Neural cell (in vitro differentiated cells): ENCODE results near the gene STUM. TPM values are rescaled to one million over a fixed set of nuclear protein-coding genes. Genes with fewer than 3 reads are reported as not detected.

Source experiments
- H2AFZ ChIP-seq: fragments of 200-600, 300-800 bp; sonication (generic), shearing (Covaris generic); 2 replicates; pipeline ENCODE4 v1.6.0; 2014; ENCODE audit warnings: low read depth, mild to moderate bottlenecking, antibody characterized with exemption, low read length, moderate library complexity
- H3F3A ChIP-seq: fragments of 200-600 bp; shearing (Covaris generic); 2 replicates; pipeline ENCODE4 v1.6.1; 2016; ENCODE audit warnings: mild to moderate bottlenecking, moderate library complexity, mixed read lengths, antibody characterized with exemption, low read length; ENCODE audit not compliant: insufficient read depth, poor library complexity, severe bottlenecking
- H3K27ac ChIP-seq: fragments of 200-600, 300-800 bp; sonication (generic), shearing (Covaris generic); 2 replicates; pipeline ENCODE4 v1.5.1; 2014; ENCODE audit warnings: mild to moderate bottlenecking, low read length, moderate library complexity
- H3K27me3 ChIP-seq: fragments of 300-800, 200-600 bp; sonication (generic), shearing (Covaris generic); 2 replicates; pipeline ENCODE4 v1.6.0; 2014; ENCODE audit warnings: mild to moderate bottlenecking, low read depth, low read length, moderate library complexity; ENCODE audit not compliant: insufficient read depth
- H3K36me3 ChIP-seq: fragments of 300-800, 200-600 bp; sonication (generic), shearing (Covaris generic); 2 replicates; pipeline ENCODE4 v1.5.1; 2014; ENCODE audit warnings: mild to moderate bottlenecking, antibody characterized with exemption, low read length, moderate library complexity; ENCODE audit not compliant: insufficient read depth
- H3K4me2 ChIP-seq: fragments of 300-800, 200-600 bp; sonication (generic), shearing (Covaris generic); 2 replicates; pipeline ENCODE4 v1.6.0; 2014; ENCODE audit warnings: mild to moderate bottlenecking, low read length
- H3K4me3 ChIP-seq: fragments of 300-800, 200-600 bp; sonication (generic), shearing (Covaris generic); 2 replicates; pipeline ENCODE4 v1.5.1; 2014; ENCODE audit warnings: mild to moderate bottlenecking, low read length, moderate library complexity
- H3K79me2 ChIP-seq: fragments of 200-600 bp; shearing (Covaris generic); replicated peaks from 2 replicates; pipeline ENCODE4 v1.6.0; 2014; ENCODE audit warnings: mild to moderate bottlenecking, low read length, moderate library complexity; ENCODE audit not compliant: insufficient read depth
- H3K9ac ChIP-seq: fragments of 300-800, 200-600 bp; sonication (generic), shearing (Covaris generic); 2 replicates; pipeline ENCODE4 v1.6.1; 2016; ENCODE audit warnings: mild to moderate bottlenecking, low read length, mixed read lengths
- H3K9me2 ChIP-seq: fragments of 200-600 bp; shearing (Covaris generic); 2 replicates; pipeline ENCODE4 v1.6.1; 2016; ENCODE audit warnings: mild to moderate bottlenecking, low read length, mixed read lengths; ENCODE audit not compliant: insufficient read depth
- H3K9me3 ChIP-seq: fragments of 200-600, 300-800 bp; sonication (generic), shearing (Covaris generic); 2 replicates; pipeline ENCODE4 v1.6.1; 2016; ENCODE audit warnings: mild to moderate bottlenecking, mixed run types, low read length, moderate library complexity, mixed read lengths
- H4K20me1 ChIP-seq: fragments of 200-600 bp; shearing (Covaris generic); 2 replicates; pipeline ENCODE4 v1.6.1; 2016; ENCODE audit warnings: mild to moderate bottlenecking, mixed run types; ENCODE audit not compliant: insufficient read depth
- CTCF ChIP-seq: fragments of 450-650 bp; IDR thresholded peaks from 2 replicates; pipeline ENCODE4 v1.5.1; 2014; ENCODE audit warnings: antibody characterized with exemption, mild to moderate bottlenecking, moderate library complexity; ENCODE audit not compliant: poor library complexity, severe bottlenecking
- EP300 ChIP-seq: fragments of 450-650 bp; conservative IDR thresholded peaks from 2 replicates; pipeline ENCODE4 v1.6.1; 2014; ENCODE audit warnings: antibody characterized with exemption, mild to moderate bottlenecking, moderate library complexity; ENCODE audit not compliant: poor library complexity, severe bottlenecking
- EZH2 ChIP-seq: fragments of 200-600, 300-800 bp; shearing (Covaris generic), sonication (generic); IDR thresholded peaks from 2 replicates; pipeline ENCODE4 v1.6.1; 2014; ENCODE audit warnings: antibody characterized with exemption, low read length, borderline replicate concordance, mild to moderate bottlenecking; ENCODE audit not compliant: insufficient read depth, poor library complexity, severe bottlenecking
- MXI1 ChIP-seq: fragments of 450-650 bp; conservative IDR thresholded peaks from 2 replicates; pipeline ENCODE4 v1.6.1; 2014; ENCODE audit warnings: antibody characterized with exemption, mild to moderate bottlenecking; ENCODE audit not compliant: poor library complexity, severe bottlenecking
- POLR2AphosphoS5 ChIP-seq: IDR thresholded peaks from 2 replicates; pipeline ENCODE4 v1.6.1; 2012
- RAD21 ChIP-seq: fragments of 450-650 bp; conservative IDR thresholded peaks from 2 replicates; pipeline ENCODE4 v1.6.1; 2014; ENCODE audit warnings: antibody characterized with exemption, mild to moderate bottlenecking, moderate library complexity
- REST ChIP-seq: IDR thresholded peaks from 2 replicates; pipeline ENCODE4 v1.6.1; 2012; ENCODE audit warnings: borderline replicate concordance
- SMC3 ChIP-seq: fragments of 450-650 bp; conservative IDR thresholded peaks from 2 replicates; pipeline ENCODE4 v1.6.1; 2014; ENCODE audit warnings: antibody characterized with exemption, mild to moderate bottlenecking, moderate library complexity; ENCODE audit not compliant: poor library complexity
- TAF1 ChIP-seq: IDR thresholded peaks from 2 replicates; pipeline ENCODE4 v1.6.1; 2012; ENCODE audit warnings: low read depth
- polyA plus RNA-seq: library from polyadenylated mRNA; depleted of rRNA; stranded (reverse); fragments of >200 nt; gene quantifications from 2 replicates; pipeline ENCODE4 v1.2.3, GENCODE V29; 2014

Gene STUM
- polyA plus RNA-seq, 1 donor from 2014 or later: 0.52 TPM

- Histone ChIP-seq H3K9me2 (no peaks in the 10 kb centered on the region), H3K9me3 (no peaks in the 10 kb centered on the region), H2AFZ (no peak overlapping the region), H4K20me1 (no peaks in the 10 kb centered on the region), H3K9ac (no peak overlapping the region), H3F3A (no peaks in the 10 kb centered on the region), H3K36me3 (no peaks in the 10 kb centered on the region), H3K79me2 (no peaks in the 10 kb centered on the region), H3K27me3 (no peaks in the 10 kb centered on the region), H3K4me3 (no peak overlapping the region), H3K4me2 (no peak overlapping the region), H3K27ac (no peak overlapping the region)
- TF ChIP-seq RAD21 (no peak), CTCF (no peak), MXI1 (no peak)
Observed at GRCh38 chr1:226523646-226524406, 24.7 kb upstream of the STUM start.

GRCh38 chr1:226524547-226524946, 24.0 kb upstream of the STUM start:
- H3K27me3 ChIP-seq: no peaks in the 10 kb centered on the region
- H3K9ac ChIP-seq: no peak overlapping the region
- H3K9me3 ChIP-seq: no peaks in the 10 kb centered on the region
- H3K4me3 ChIP-seq: no peak overlapping the region
- no peak overlapping the region for H3K27ac ChIP-seq
- H3K79me2 ChIP-seq: no peaks in the 10 kb centered on the region
- no peaks in the 10 kb centered on the region for H3F3A ChIP-seq
- no peaks in the 10 kb centered on the region for H4K20me1 ChIP-seq
- TF ChIP-seq MXI1 (no peak), SMC3 (no peak), REST (no peak), RAD21 (no peak), CTCF (no peak), TAF1 (no peak), EP300 (no peak), EZH2 (no peak), POLR2AphosphoS5 (no peak)
- no peaks in the 10 kb centered on the region for H3K36me3 ChIP-seq
- H3K4me2 ChIP-seq: no peak overlapping the region
- no peaks in the 10 kb centered on the region for H3K9me2 ChIP-seq
- H2AFZ ChIP-seq: no peak overlapping the region
